Body of pancreas (tissue), 4 donors: ENCODE data around the gene ZFYVE21.

Experiments
- POLR2A ChIP-seq, 3 donors: fragments of 450-650 bp; IDR thresholded peaks; one replicate each; pipeline ENCODE4 v1.6.1; 2016; ENCODE audit warnings: antibody characterized with exemption in 3 of 3, mild to moderate bottlenecking in 2 of 3
- TF ChIP-seq, protein P1 (sequence below), 7 experiments: fragments of 450-650 bp in 4 of 7; fragments of 200-600 bp in 3 of 7; sonication (generic) in 3 of 7; IDR thresholded peaks; one replicate each; pipeline ENCODE4 v1.5.1; 2016 to 2019; ENCODE audit warnings: antibody characterized with exemption in 7 of 7

DNA sequence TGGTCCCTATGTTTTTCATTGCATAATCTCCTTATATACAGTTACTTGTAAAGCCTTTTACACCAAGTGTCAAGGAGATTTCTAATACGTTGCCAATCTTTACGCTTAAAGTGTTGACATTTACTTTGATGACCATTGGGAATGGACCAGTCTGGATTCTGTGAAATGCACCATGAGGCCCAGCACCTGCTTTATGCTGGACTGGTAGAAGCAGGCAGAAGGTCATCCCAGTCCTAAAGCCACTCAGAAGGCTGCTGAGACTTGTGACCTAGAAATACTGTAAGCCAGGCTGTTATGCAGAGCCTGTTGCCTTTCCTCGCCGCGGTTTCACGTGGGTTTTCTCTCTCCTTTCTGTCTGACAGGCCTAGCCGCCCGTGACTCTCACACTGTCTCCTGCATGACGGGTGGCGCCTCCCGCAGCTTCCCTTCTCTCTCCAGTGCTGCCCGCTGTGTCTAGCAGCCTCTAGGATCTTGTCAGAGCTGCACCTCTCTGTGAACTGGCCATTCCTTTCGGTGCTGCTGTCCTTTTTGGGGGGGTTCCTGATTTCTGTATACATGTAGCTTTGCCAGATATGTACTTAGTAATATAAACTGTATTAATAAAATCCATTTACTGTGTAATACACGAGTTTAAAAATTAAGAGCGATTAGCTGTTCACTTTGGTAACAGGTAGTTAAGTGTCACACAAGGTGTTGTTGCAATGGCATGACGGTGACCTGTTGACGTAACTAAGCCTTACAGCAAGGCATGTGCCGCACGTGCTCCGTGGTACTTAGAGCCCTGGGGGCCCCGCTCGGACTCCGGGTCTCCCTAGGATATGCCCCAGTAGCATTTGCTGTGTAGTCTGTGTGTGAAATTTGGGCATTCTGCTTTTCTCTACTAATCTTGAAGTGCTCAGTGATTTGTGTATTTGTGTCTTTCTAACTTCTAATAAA lies 30.1 kb upstream of the ZFYVE21 start:
- TF ChIP-seq, protein P1, sequence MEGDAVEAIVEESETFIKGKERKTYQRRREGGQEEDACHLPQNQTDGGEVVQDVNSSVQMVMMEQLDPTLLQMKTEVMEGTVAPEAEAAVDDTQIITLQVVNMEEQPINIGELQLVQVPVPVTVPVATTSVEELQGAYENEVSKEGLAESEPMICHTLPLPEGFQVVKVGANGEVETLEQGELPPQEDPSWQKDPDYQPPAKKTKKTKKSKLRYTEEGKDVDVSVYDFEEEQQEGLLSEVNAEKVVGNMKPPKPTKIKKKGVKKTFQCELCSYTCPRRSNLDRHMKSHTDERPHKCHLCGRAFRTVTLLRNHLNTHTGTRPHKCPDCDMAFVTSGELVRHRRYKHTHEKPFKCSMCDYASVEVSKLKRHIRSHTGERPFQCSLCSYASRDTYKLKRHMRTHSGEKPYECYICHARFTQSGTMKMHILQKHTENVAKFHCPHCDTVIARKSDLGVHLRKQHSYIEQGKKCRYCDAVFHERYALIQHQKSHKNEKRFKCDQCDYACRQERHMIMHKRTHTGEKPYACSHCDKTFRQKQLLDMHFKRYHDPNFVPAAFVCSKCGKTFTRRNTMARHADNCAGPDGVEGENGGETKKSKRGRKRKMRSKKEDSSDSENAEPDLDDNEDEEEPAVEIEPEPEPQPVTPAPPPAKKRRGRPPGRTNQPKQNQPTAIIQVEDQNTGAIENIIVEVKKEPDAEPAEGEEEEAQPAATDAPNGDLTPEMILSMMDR (IDR thresholded peaks at IDR 0.05) = no peak
- no peak for TF ChIP-seq POLR2A (IDR thresholded peaks at IDR 0.05)
